Endodermal cell (in vitro differentiated cells): ENCODE data around the gene HPCAL1. TPM values are rescaled to one million over a fixed set of nuclear protein-coding genes. Genes with fewer than 3 reads are reported as not detected.

ENCODE experiments used
- DNase-seq: peaks from one replicate; pipeline ENCODE4 v3.0.0-alpha.2; 2017
- H3K27ac ChIP-seq: 2 replicates; pipeline ENCODE4 v1.5.1; 2013; ENCODE audit warnings: mild to moderate bottlenecking, low read depth, low read length, moderate library complexity
- H3K27me3 ChIP-seq: 2 replicates; pipeline ENCODE4 v1.6.1; 2013; ENCODE audit warnings: mild to moderate bottlenecking, low read length, moderate library complexity; ENCODE audit not compliant: insufficient read depth, control insufficient read depth, poor library complexity, severe bottlenecking
- H3K36me3 ChIP-seq: 2 replicates; pipeline ENCODE4 v1.7.0; 2013; ENCODE audit warnings: mild to moderate bottlenecking, low read length, moderate library complexity; ENCODE audit not compliant: control insufficient read depth, insufficient read depth
- H3K4me1 ChIP-seq: one replicate; pipeline ENCODE4 v1.7.0; 2013; ENCODE audit warnings: low read length; ENCODE audit not compliant: control insufficient read depth, insufficient read depth
- H3K4me3 ChIP-seq: 2 replicates; pipeline ENCODE4 v1.5.1; 2013; ENCODE audit warnings: mild to moderate bottlenecking, low read length, moderate library complexity
- H3K9ac ChIP-seq: 2 replicates; pipeline ENCODE4 v1.6.1; 2013; ENCODE audit warnings: mild to moderate bottlenecking, low read length, moderate library complexity; ENCODE audit not compliant: poor library complexity, severe bottlenecking; ENCODE audit errors: extremely low read depth
- H3K9me3 ChIP-seq: 2 replicates; pipeline ENCODE4 v1.6.1; 2013; ENCODE audit warnings: mild to moderate bottlenecking, low read length, moderate library complexity; ENCODE audit not compliant: control insufficient read depth
- H3K27ac Mint-ChIP-seq: 2 replicates; pipeline ENCODE4 v1.8.0; 2020; ENCODE audit warnings: mixed read lengths
- H3K27me3 Mint-ChIP-seq: 2 replicates; pipeline ENCODE4 v1.8.0; 2021; ENCODE audit warnings: mild to moderate bottlenecking, mixed read lengths; ENCODE audit not compliant: insufficient read depth
- H3K36me3 Mint-ChIP-seq: 2 replicates; pipeline ENCODE4 v1.8.0; 2020; ENCODE audit warnings: low read depth, mixed read lengths
- H3K4me1 Mint-ChIP-seq: 2 replicates; pipeline ENCODE4 v1.8.0; 2020; ENCODE audit warnings: mixed read lengths
- H3K4me3 Mint-ChIP-seq: 2 replicates; pipeline ENCODE4 v1.8.0; 2020; ENCODE audit warnings: mild to moderate bottlenecking, moderate library complexity, mixed read lengths
- H3K9me3 Mint-ChIP-seq: 2 replicates; pipeline ENCODE4 v1.8.0; 2020; ENCODE audit warnings: mild to moderate bottlenecking, mixed read lengths
- WGBS, 2 experiments: methylation state at CpG; one replicate each; pipeline versions ENCODE4 v1.1.5 to v1.1.7; 2013; ENCODE audit warnings: missing lambda C conversion rate in 2 of 2, mixed read lengths in 1 of 2; ENCODE audit not compliant: insufficient coverage in 1 of 2, insufficient read length in 1 of 2; 5-methylcytosine and 5-hydroxymethylcytosine counted together
- total RNA-seq, 2 donors: library from RNA; stranded (reverse); fragmentation: NEBNext Ultra II Directional in 1 of 2; extraction: Animal tissue kit (Norgen Biotek cat#: 25700) in 1 of 2; gene quantifications; 2 replicates in 1 of 2; 3 replicates in 1 of 2; pipeline ENCODE4 v1.2.1, GENCODE V29; 2021
- TF ChIP-seq, protein P1 (sequence below): fragments of 200-600 bp; sonication (generic); conservative IDR thresholded peaks from 2 replicates; pipeline ENCODE4 v1.5.0; 2021; ENCODE audit warnings: antibody characterized with exemption, mild to moderate bottlenecking

Gene HPCAL1
- total RNA-seq, 2 donors from 2014 or later, result 6.8 to 8.1 TPM

DNA sequence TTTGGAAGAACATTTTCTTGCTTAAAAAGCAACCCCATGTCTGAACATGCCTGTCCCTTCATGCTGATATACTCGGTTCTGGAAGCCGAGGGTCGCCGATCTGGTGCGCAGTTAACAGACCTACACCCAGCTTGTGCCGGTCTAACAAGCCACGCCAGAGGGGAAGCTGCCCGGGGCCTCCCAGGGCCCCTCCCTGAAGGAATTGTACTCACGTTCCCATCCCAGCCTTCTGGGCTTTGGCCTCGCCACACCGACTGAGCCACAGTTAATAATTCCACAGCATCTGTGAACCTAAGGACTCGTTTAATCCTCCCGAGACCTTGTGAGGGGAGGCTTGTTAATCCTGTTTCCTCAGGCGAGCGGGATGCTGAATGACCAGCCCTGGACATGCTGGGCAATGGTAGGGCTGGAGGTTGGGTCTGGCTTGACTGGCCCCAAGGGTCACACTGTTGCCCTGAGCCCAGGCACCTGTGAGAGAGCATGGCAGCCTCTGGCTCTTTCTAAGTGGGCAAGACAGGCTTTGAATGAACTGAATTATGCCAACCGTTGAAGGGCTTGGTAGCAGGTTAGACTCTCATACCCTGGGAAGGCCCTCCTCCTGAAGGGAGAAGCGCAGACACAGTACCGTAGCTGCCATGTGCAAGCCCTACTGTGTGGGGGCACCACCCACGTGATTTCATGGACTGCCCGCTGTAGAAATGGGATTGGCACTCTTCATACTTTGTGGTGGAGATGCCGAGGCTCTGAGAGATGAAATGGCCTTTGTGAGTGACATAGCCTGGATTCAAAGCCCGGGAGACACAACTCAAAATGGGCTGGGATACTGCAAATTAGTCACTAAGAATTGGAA lies 173.3 kb downstream of the HPCAL1 start:
- H3K4me3 ChIP-seq, result no peak overlapping the region
- no peak overlapping the region for H3K27ac ChIP-seq
- H3K4me1 ChIP-seq, result peaks cover 25% of the 10 kb centered on the region
- 91 to 93% methylated on average over 16 to 22 of the region's 22 CpGs for WGBS, 2 experiments
- no peak overlapping the region for H3K9ac ChIP-seq
- H3K4me1 Mint-ChIP-seq, result peaks cover 38% of the 10 kb centered on the region
- no peak overlapping the region for H3K4me3 Mint-ChIP-seq
- peaks cover 60% of the 10 kb centered on the region for H3K27me3 Mint-ChIP-seq
- no peaks in the 10 kb centered on the region for H3K36me3 ChIP-seq
- no peaks in the 10 kb centered on the region for H3K27me3 ChIP-seq
- no peaks in the 10 kb centered on the region for H3K36me3 Mint-ChIP-seq
- no peaks in the 10 kb centered on the region for H3K9me3 ChIP-seq
- TF ChIP-seq, protein P1, sequence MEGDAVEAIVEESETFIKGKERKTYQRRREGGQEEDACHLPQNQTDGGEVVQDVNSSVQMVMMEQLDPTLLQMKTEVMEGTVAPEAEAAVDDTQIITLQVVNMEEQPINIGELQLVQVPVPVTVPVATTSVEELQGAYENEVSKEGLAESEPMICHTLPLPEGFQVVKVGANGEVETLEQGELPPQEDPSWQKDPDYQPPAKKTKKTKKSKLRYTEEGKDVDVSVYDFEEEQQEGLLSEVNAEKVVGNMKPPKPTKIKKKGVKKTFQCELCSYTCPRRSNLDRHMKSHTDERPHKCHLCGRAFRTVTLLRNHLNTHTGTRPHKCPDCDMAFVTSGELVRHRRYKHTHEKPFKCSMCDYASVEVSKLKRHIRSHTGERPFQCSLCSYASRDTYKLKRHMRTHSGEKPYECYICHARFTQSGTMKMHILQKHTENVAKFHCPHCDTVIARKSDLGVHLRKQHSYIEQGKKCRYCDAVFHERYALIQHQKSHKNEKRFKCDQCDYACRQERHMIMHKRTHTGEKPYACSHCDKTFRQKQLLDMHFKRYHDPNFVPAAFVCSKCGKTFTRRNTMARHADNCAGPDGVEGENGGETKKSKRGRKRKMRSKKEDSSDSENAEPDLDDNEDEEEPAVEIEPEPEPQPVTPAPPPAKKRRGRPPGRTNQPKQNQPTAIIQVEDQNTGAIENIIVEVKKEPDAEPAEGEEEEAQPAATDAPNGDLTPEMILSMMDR, result no peak
- no peaks in the 10 kb centered on the region for H3K9me3 Mint-ChIP-seq
- peak; percentile 40 for DNase-seq
- H3K27ac Mint-ChIP-seq, result no peak overlapping the region

DNA sequence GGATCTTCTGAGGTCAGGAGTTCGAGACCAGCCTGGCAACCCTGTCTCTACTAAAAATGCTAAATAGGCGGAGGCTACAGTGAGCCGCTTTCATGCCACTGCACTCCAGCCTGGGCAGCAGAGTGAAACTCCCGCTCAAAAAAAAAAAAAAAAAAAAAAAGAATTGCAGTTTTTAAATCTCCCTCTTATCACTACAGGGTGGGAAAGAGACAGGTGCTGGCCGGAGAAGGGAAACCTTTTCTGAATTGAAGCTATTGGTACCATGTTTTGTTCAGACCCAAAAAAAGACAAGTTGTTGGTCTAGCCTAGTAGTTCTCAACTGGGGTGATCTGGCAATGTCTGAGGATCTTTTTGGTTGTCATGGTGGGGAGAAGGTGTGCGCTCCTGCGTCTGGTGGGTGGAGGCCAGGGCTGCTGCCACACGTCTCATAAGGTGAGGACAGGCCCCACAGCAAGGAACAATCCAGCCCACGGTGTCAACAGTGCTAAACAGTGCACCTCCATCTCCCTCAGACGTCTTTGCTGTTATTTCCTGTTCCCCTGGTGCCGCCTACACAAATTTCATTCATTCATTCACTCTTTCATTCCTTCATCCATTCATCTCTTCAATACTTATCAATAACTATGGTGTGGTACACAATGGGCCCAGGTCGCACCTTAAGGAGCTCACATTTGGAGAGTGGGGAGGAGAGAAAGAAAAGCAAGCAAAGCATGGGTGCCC lies 174.2 kb downstream of the HPCAL1 start:
- H3K27me3 ChIP-seq, result no peaks in the 10 kb centered on the region
- 85 to 89% methylated on average over 4 to 12 of the region's 12 CpGs for WGBS, 2 experiments
- H3K27me3 Mint-ChIP-seq, result peaks cover 68% of the 10 kb centered on the region
- H3K4me1 Mint-ChIP-seq, result peaks cover 36% of the 10 kb centered on the region
- no peaks in the 10 kb centered on the region for H3K9me3 ChIP-seq
- H3K9ac ChIP-seq, result no peak overlapping the region
- no peak overlapping the region for H3K4me3 ChIP-seq
- no peak for DNase-seq
- H3K27ac ChIP-seq, result no peak overlapping the region
- peak overlapping the region; percentile 64 for H3K27ac Mint-ChIP-seq
- TF ChIP-seq, protein P1, result no peak
- no peak overlapping the region for H3K4me3 Mint-ChIP-seq
- no peaks in the 10 kb centered on the region for H3K9me3 Mint-ChIP-seq
- H3K36me3 ChIP-seq, result no peaks in the 10 kb centered on the region
- H3K4me1 ChIP-seq, result peaks cover 25% of the 10 kb centered on the region
- no peaks in the 10 kb centered on the region for H3K36me3 Mint-ChIP-seq

Other genes starting within 250 kb of the HPCAL1 start
- under 1 TPM; 0.29 to 0.44 TPM for gene CYS1, start 222.5 kb upstream of the HPCAL1 start, total RNA-seq
- 100 to 1,000 TPM; 142 to 157 TPM for gene RRM2, start 180.2 kb upstream of the HPCAL1 start, total RNA-seq
- gene ODC1, start 145.4 kb downstream of the HPCAL1 start, total RNA-seq, result 100 to 1,000 TPM; 108 to 152 TPM